HTERT RPE-1 (cell line): ENCODE results near the gene EPB41L1.

Experiments used
- in situ Hi-C: fragments of 300-500 bp; cut with MboI; formaldehyde crosslinking; loops from 4 replicates; pipeline ENCODE4 v1.14.3; 2020; ENCODE audit warnings: low sequenced_read_pairs

The EPB41L1 gene

GRCh38 chr20:36216314-36217025, 61.9 kb downstream of the EPB41L1 start:
- in situ Hi-C loops, result no loop called here

- in situ Hi-C loops, result no loop called here
Observed at GRCh38 chr20:36217226-36217625, 62.7 kb downstream of the EPB41L1 start.

GRCh38 chr20:36218380-36219064, 64.0 kb downstream of the EPB41L1 start:
- in situ Hi-C loops, result no loop called here

- in situ Hi-C loops, result no loop called here
Observed at GRCh38 chr20:36219671-36220220, 65.2 kb downstream of the EPB41L1 start.

GRCh38 chr20:36225666-36226065, 71.1 kb downstream of the EPB41L1 start:
- in situ Hi-C loops, result no loop called here

- in situ Hi-C loops, result no loop called here
Observed at GRCh38 chr20:36228770-36229169, 74.2 kb downstream of the EPB41L1 start.

GRCh38 chr20:36230019-36230418, 75.5 kb downstream of the EPB41L1 start:
- in situ Hi-C loops, result no loop called here

- in situ Hi-C loops, result no loop called here
Observed at GRCh38 chr20:36231331-36231730, 76.8 kb downstream of the EPB41L1 start.

GRCh38 chr20:36234771-36235320, 80.3 kb downstream of the EPB41L1 start:
- in situ Hi-C loops, result no loop called here

- in situ Hi-C loops, result no loop called here
Observed at GRCh38 chr20:36235892-36236785, 81.6 kb downstream of the EPB41L1 start, which contains the start of gene AAR2. Gene AAR2, plus strand, starts transcription at chr20:36236478. Its CDS starts 3,391 bp downstream, at chr20:36239869.

GRCh38 chr20:36236786-36237121, 82.2 kb downstream of the EPB41L1 start:
- in situ Hi-C loops, result no loop called here

- in situ Hi-C loops, result no loop called here
Observed at GRCh38 chr20:36237477-36237876, 82.9 kb downstream of the EPB41L1 start.

- in situ Hi-C loops, result no loop called here
Observed at GRCh38 chr20:36238153-36238552, 83.6 kb downstream of the EPB41L1 start.

- in situ Hi-C loops, result no loop called here
Observed at GRCh38 chr20:36238760-36239159, 84.2 kb downstream of the EPB41L1 start.

- in situ Hi-C loops, result no loop called here
Observed at GRCh38 chr20:36240076-36240475, 85.5 kb downstream of the EPB41L1 start.

GRCh38 chr20:36241678-36242077, 87.1 kb downstream of the EPB41L1 start:
- in situ Hi-C loops, result no loop called here

- in situ Hi-C loops, result no loop called here
Observed at GRCh38 chr20:36243726-36244125, 89.2 kb downstream of the EPB41L1 start.

- in situ Hi-C loops, result no loop called here
Observed at GRCh38 chr20:36246401-36246800, 91.9 kb downstream of the EPB41L1 start.

GRCh38 chr20:36248836-36249235, 94.3 kb downstream of the EPB41L1 start:
- in situ Hi-C loops, result no loop called here

GRCh38 chr20:36249450-36249849, 94.9 kb downstream of the EPB41L1 start:
- in situ Hi-C loops, result no loop called here

GRCh38 chr20:36251426-36251825, 96.9 kb downstream of the EPB41L1 start:
- in situ Hi-C loops, result no loop called here
